COLO668 (cell line): ENCODE data around the gene STT3B.

Source experiments
- DNase-seq: peaks from one replicate; lab custom pipeline; 2025; ENCODE audit not compliant: unreplicated experiment; lab: John Stamatoyannopoulos, UW

STT3B gene

DNA sequence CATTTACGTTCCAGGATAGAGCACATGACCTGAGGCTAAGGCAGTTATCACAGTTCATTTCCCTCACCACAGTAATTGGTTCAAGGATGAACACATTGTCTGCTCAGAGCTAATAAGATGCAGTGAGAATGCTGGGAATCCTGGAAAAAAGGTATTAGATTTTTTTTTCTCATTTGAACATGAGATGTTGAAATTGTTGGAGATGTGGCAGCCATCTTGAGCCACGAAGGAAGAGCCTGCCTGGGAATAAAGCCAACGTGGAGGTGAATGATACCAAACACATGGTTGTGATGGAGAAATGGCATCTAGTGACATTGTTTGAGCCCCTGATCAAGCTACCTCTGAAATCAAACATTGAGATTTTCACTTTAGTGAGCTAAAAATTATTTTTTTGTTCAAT is 16.0 kb upstream of the STT3B start:
- no peak for DNase-seq

DNA sequence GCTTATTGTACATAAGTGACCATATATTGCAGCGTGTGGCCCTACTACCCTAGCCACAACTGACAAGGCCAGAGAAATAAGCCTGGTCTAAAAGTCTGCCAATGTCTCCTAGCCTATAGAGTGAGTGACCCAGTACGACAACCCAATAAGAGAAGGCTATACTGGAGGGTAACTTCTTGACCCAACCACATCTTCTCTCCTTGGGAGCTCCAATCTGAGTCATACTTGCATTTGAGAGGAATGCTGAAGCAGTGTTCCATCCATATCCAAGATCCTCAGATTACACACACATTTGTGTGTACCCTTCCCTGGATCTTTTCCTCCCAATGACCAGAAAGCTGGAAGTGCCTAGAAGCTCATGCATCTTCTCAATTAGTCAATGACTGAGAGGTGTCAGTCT is 11.3 kb upstream of the STT3B start:
- no peak for DNase-seq

DNA sequence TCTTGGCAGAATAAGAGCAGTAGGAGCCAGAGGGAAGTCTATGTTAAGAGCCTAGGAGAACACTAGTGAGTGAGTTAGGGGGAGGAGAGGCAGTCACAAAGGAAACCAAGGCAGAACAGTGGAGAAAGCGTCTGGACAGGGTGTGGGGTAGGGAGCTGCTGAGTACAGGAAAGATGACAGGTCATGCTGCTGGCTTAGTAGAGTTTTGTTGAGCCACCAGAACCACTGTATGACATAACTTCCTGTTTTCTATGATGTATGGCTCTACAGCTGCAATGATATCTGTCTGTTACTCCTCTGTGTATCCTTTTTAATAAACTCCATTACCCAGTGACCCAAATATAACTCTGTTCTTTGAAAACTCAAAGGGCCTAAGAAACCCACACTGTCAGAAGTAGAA is 10.6 kb upstream of the STT3B start:
- DNase-seq, result no peak

DNA sequence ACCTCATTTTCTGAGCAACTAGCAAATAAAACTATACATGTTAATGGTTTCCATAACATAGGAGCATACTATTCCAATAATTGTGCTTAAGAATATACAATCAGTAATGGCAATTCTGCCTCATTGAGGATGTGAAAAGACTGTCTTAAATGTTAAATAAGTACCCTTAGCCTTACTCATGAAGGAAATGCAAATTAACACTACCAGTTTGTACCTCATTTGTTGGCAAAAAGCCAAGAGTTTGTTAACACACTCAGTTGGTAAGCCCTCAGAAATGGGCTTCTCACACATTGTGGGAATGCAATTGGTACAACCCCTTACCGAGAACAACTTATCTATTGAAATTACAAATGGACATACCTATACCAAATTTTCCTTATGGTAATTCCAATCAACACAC is 9.2 kb upstream of the STT3B start:
- DNase-seq, result no peak

DNA sequence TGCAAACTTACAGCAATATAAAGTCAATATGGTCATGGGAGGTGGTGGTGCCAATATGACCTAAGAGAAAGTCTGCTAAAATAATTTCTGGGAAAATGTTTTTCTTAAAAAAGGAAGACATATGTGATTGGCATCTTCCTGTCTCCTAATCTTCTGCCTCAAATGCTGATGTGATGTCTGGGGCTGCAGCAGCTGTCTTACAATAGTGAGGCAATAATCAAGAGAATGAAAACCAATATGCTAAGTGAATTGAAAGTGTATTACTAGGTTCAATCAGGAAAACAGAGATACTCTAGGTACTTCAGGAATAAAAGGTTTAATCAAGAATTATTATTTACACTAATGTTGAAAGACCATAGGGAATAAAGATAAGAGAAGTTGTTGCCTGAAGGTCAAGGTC is 7.2 kb upstream of the STT3B start:
- no peak for DNase-seq

DNA sequence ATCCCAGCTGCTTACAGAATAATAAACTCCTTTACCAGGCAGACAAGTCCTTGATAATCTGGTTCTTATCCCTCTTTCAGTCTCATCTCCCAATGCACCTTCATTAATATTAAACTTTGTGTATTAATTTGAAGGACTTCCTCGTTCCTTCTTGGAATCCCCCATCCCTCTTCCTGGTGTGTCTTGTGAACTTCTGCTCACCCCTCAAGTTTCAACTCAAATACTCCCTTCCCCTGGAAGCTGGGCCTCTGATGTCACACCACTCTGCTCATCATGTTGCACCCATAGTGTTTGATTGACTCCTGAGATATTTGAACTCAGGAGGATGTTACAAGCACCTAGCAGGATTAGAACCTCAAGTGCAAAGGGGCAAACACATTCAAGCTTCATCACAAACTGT is 3.3 kb upstream of the STT3B start:
- no peak for DNase-seq

DNA sequence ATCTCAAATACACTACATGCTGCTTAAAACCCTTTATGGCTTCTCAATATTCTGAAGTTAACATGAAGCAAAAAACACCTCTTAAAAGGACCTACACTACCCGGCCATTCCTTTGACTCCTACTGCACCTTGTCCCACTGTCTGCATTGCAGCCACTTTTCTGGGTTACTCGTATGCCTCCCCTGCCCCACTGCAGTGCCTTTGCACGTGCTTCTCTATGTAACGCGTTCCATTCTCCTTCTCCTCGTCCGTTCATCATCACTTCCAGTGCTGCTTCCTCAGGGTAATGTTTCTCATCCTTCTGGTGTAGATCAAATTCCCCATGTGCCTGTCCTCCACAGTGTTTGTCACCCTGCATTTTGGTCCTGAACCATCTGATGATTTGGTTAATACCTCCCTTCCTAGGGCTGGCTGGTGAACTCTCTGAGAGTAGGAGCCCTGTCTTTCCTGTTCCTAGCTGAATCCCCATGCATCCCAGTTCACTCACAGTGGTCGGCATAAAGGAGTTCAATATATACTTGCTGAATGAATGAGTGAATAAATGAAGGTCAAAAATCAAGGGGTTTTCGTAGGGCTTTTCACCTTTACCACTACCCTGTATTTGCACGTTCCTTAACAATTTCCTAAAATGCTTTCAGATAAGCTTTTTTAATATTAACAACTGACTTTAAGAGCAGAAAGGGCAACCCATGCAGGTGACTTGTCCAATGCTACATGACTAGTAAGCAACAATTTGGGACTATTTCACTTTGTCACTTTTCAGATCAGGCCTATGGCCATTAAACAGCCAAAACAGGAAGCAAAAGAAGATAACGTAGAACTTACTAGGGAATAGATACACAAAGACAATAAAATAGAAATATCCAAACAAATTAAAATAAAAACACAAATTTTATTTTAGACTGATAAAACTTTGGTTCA is 2.4 kb upstream of the STT3B start:
- no peak for DNase-seq

DNA sequence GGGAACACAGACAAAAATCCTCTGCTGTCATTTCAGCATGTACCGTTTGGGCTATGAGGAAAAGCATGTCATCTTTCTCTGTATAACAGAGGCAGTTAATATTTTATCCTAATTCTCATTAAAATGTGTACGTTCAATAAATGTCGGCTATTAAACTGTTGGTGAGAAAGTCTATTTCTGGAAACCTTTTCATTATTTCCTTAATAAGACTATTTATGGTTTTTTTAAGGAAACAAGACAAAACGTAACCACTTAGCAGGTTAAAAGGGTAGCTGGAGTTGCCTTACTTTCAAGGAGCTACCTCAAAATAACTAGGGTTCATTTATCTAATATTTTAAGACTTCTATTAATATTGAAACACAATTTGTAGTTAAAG is 1.8 kb upstream of the STT3B start:
- no peak for DNase-seq

DNA sequence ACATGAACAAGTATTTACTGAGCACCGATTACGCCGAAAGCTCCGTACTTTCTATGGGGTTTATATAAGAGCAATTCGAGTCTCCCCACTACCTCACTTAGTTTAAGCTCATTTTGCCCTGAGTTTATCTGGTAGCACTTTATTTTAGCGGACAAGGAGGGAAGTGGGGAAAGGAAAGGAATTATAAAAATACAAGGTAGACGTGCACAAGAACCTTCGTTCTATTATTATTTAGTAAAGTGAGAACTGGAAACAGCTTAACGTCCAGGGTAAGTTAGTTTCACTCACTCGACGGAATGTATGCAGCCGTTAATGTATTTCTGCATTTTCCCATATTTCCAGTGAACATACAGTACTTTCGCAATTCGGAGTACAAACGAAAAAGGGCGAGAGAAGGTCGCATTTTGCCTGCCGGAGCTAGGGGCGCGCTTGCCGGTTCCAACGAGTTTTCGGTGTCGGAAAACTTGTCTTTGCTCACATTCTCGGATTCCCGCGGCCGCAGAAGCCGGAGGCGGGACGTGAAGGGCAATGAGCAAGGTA is 1.2 kb upstream of the STT3B start:
- DNase-seq, result no peak

DNA sequence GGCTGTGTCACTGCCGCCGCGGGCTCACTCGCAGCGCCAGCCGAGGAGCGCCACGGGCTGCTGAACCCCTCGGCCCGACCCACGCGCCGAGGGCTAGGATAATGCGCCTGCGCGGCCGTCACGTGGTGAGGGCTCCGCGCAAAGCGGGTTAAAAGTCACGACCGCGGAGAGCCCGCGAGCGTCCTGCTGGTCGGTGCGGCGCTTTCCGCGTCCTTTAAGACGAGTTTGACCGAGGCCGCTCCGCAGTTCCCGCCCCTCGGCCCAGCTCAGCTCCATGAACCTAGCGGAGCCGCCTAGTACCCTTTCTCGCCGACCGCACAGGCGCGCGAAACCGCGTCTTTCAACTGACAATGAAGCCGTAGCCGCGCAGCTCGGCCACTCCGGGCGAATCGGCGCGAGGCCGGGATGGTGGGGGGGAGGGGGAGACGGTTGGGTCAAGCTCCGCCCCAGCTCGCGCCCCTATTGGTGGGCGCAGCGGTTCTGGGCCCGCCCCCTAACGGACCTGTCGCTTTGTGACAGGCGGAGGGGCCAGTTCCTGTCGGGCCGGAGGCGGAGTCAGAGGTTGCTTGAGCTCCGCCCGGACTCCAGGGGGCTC is 636 bp upstream of the STT3B start:
- peak; percentile 97 for DNase-seq

DNA sequence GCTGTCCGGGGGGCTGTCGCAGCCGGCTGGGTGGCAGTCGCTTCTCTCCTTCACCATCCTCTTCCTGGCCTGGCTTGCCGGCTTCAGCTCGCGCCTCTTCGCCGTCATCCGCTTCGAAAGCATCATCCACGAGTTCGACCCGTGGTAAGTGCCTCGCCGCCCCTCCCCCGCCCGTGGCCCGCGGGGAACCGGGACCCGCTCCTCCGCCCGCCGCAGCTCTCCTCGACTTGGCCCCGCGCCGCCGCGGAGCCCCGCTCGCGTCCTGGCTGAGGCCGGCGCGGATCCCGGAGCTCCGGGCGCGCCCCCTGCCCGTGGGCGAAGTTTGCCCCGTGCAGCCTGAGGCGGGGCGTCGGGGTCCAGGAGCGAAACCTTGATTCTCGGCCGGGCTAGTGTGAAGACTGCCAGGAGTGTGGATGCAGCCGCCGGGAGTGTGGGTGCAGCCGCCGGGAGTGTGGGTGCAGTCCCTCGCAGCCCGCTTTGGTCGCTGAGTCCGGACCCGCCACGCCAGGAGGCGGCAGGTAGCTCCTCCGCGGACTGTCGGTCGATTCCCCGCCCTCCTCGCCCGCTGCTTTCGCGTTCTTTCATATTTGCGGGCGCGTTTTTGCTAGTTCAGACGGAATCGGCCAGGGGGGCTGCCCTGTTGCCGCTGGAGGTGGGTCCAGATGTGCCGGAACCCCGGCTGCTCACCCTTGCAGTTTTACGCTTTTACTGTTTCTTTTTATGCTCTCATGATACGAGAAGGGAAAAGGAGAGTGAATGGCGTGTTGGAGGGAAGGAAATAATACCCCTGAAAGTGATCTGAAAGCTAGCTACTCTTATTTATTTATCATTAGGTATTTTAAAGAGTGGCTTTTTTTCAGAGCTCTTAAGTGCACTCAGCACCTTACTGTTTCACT is 692 bp downstream of the STT3B start:
- peak; percentile 63 for DNase-seq

DNA sequence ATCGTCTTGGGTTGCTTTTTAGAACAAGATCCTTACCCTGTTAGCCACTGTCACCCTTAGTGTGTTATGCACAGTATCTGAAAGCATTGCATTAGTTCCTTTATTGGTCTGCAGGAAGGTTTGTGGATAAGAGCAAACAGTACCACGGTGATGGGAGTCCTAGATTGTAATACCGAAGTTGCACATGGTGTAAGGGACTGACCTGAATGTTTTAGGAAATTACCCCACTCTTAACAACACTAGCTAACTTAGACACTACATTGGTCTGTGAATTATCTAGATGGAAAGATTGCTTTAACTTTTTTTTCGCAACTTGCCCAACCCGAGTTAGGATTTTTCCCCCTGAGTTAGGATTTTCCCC is 1.3 kb downstream of the STT3B start:
- no peak for DNase-seq

DNA sequence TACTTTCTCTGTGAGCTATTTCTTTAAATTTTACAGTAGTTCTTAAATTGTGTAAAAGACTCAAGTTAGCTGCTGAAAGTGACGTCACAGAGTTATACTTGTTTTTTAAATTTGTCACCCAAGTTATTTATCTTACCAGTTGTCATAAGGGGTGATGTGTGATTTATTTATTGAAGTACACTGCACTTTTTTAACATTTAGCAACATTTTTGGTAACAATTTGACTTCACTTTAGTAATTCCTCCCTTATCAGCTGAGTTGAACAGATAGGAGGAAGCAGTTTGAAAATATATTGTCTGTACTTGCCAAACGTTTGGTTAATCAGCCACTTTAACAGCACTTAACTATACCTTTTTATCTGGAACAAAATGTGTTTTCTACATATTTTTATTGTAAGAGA is 3.8 kb downstream of the STT3B start:
- DNase-seq, result no peak

DNA sequence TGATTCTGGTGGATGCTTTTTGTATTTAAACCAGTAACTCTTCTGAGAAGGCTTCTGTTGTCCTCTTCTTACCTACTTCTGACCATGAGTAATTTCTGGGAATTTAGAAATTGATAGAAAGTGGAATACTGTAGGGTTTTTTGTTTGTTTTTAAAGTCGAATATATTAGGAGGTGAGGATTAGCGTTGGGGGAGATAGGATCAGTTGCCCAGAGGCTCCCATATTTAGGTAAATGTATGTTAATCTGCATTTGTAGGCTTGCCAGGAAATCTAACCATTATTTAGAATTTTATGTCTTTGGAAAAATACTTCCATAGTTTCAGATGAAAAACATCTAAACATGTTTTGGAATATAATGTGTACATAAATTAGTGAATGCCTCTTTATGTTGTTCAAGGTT is 6.1 kb downstream of the STT3B start:
- no peak for DNase-seq

DNA sequence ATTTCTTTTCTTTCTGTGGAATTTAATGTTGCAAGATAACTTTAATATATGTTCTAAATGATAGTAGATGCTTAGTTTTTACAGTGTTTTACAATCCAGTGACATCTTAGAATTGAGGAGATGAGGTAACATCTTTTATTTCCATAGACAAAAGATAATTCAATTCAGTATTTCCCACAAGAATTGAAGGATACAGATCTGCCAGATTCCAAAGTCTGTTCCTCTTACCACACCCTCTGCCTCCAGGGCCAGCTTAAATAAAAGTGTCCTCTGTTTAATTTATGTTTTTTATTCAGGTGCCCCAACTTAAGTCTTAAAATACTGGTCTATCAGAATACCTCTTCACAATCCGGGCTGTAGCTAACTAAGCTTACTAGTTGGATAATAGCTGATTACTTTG is 6.5 kb downstream of the STT3B start:
- no peak for DNase-seq

DNA sequence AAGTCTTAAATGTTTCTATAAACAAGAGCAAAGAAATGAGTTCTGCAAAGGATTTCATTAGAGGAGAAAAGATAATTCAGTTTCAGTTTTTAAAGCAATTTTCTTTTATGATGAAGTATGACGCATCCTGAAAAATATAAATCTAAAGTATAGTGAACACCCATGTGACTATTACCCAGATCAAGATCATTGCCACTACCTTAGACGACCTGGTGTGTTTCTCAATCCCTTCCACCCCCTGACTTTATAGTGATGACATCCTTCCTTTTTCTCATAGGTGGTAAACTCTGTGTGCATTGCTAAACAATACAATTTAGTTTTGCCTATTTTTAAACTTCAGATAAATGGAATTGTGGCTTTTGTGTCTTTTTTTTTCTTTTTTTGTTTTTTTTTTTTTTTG is 8.4 kb downstream of the STT3B start:
- no peak for DNase-seq

DNA sequence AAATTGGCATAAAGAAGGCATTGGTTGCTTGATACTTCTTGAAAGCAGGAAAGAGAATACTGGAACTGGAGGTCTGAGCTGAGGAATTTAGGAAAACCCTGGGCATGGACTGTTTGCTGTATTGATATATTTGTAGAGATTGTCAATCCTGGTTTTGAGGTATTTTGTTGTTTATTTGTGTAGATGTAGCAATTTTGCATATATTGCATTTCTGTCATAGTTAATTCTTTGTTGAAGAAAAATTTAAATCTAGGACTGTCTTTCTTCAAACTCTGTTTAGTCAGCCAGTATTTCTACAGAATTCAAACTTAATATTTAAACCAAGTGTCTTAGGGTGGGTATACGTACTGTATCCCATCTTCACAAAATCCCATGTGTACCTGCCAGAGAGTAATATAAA is 9.5 kb downstream of the STT3B start:
- no peak for DNase-seq

DNA sequence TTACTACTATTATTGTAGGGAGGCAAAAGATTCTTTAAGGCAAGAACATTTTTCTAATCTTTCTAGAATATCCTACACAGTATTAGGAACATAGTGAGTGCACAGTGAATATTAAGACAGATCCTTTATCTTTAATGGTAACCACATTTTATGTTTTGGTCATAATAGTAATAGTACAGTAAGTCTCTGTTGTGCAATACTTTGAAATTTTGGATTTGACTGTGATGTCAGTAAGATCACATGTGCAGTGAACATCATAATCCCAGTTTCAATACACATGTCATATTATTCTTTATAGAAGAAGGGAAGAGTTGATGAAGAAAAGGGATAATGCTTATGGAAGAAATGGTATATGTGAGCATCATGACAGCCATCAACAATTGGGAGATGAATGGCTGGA is 10.7 kb downstream of the STT3B start:
- no peak for DNase-seq

DNA sequence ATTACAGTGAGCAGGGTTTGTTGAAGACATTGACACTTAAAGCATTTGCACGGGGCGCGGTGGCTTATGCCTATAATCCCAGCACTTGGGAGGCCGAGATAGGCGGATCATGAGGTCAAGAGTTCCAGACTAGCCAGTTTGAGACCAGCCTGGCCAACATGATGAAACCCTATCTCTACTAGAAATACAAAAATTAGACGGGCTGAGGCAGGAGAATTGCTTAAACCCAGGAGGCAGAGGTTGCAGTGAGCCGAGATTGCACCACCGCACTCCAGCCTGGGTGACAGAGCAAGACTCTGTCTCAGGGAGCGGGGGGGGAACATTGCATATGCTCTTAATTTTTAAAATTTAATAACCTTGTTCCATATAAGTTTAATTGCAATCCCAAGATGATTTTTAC is 11.9 kb downstream of the STT3B start:
- no peak for DNase-seq

DNA sequence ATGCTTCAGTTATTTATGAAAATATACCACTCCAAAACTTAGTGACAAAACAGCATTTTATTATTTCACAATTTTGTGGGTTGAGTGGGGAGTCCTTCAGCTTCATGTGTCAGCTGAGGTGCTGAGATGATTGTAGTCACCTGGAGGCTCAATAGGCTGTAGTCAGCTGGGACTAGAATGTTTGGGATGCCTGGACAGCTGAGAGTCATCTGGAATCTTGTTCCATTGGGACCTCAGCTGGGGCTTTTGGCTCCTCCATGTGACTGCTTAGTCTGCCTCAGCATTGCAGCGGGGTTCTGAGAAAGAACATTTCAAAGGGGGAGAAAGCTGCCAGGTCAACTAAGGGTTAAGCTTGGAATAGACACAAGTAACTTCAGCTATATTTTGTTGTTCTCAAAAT is 13.4 kb downstream of the STT3B start:
- no peak for DNase-seq

DNA sequence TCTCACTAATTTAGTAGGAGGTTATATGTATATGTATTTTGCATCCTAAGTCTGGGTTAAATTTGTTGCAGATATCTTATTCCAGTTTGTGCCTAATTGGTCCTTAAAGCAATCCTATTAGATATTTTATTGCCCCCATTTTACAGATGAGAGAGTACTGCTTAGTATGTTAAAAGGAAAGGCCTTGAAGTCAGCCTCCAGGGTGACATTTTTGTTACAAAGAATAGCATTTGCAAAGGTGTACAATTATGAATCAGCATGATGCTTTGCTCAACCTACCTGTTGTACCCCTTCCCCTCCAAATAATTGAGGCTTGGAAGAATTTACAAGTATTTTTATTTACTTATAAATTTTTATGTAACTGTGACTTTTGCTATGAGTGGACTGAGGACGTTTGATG is 14.0 kb downstream of the STT3B start:
- no peak for DNase-seq
